CD14-positive monocyte (primary cell): ENCODE data around the gene TOM1L1. TPM values are rescaled to one million over a fixed set of nuclear protein-coding genes. Genes with fewer than 3 reads are reported as not detected.

Experiments
- DNase-seq, 3 donors: peaks; one replicate each; pipeline ENCODE4 v3.0.0-alpha.2; 2011 to 2022
- H2AFZ ChIP-seq: 2 replicates; pipeline ENCODE4 v1.6.0; 2012; ENCODE audit warnings: mild to moderate bottlenecking, low read depth, low read length, inconsistent platforms; ENCODE audit not compliant: insufficient read depth, poor library complexity, severe bottlenecking
- H3K27ac ChIP-seq, 2 donors: 1 replicate in 1 of 2; 2 replicates in 1 of 2; pipeline ENCODE4 v1.5.1; 2012 to 2013; ENCODE audit warnings: low read length in 2 of 2, control low read depth in 1 of 2, inconsistent platforms in 1 of 2, low read depth in 1 of 2, mild to moderate bottlenecking in 1 of 2
- H3K27me3 ChIP-seq, 2 donors: one replicate each; pipeline versions ENCODE4 v1.6.0 to v1.6.1; 2011 to 2013; ENCODE audit warnings: low read length in 2 of 2; ENCODE audit not compliant: control insufficient read depth in 2 of 2, insufficient read depth in 2 of 2
- H3K36me3 ChIP-seq, 2 donors: replicated peaks in 1 of 2; 1 replicate in 1 of 2; 2 replicates in 1 of 2; pipeline versions ENCODE4 v1.5.1 to v1.6.1; 2012 to 2013; ENCODE audit warnings: low read length in 2 of 2, control low read depth in 1 of 2, inconsistent platforms in 1 of 2, mild to moderate bottlenecking in 1 of 2; ENCODE audit not compliant: insufficient read depth in 2 of 2, control insufficient read depth in 1 of 2
- H3K4me1 ChIP-seq, 2 donors: 1 replicate in 1 of 2; 2 replicates in 1 of 2; pipeline versions ENCODE4 v1.5.1 to v1.6.1; 2012 to 2013; ENCODE audit warnings: low read length in 2 of 2, control low read depth in 1 of 2, inconsistent platforms in 1 of 2, mild to moderate bottlenecking in 1 of 2, moderate library complexity in 1 of 2; ENCODE audit not compliant: insufficient read depth in 2 of 2, control insufficient read depth in 1 of 2
- H3K4me2 ChIP-seq: replicated peaks from 2 replicates; pipeline ENCODE3; 2012; ENCODE audit warnings: low read length, moderate library complexity, mild to moderate bottlenecking; ENCODE audit not compliant: poor library complexity, severe bottlenecking; ENCODE audit errors: extremely low read depth
- H3K4me3 ChIP-seq, 3 experiments: fragments of 200-600 bp in 1 of 3; sonication (generic) in 1 of 3; replicated peaks in 1 of 3; 1 replicate in 2 of 3; 2 replicates in 1 of 3; pipeline ENCODE4 v1.5.1; 2011 to 2013; ENCODE audit warnings: low read length in 3 of 3, mild to moderate bottlenecking in 3 of 3, control low read depth in 2 of 3, low read depth in 2 of 3, inconsistent platforms in 1 of 3, moderate library complexity in 1 of 3
- H3K79me2 ChIP-seq: 2 replicates; pipeline ENCODE4 v1.6.0; 2012; ENCODE audit warnings: mild to moderate bottlenecking, control low read depth, inconsistent platforms, low read length, moderate library complexity; ENCODE audit not compliant: insufficient read depth
- H3K9ac ChIP-seq: 2 replicates; pipeline ENCODE4 v1.6.0; 2017; ENCODE audit warnings: low read length, mild to moderate bottlenecking; ENCODE audit not compliant: insufficient read depth, poor library complexity, severe bottlenecking
- H3K9me3 ChIP-seq, 2 donors: replicated peaks in 1 of 2; 1 replicate in 1 of 2; 2 replicates in 1 of 2; pipeline versions ENCODE4 v1.5.1 to v1.6.1; 2012 to 2013; ENCODE audit warnings: low read length in 2 of 2, control low read depth in 1 of 2; ENCODE audit not compliant: control insufficient read depth in 1 of 2, insufficient read depth in 1 of 2
- H4K20me1 ChIP-seq: 2 replicates; pipeline ENCODE4 v1.6.0; 2012; ENCODE audit warnings: mild to moderate bottlenecking, low read length, control low read depth, moderate library complexity; ENCODE audit not compliant: insufficient read depth
- H3K27ac Mint-ChIP-seq, 7 donors: one replicate each; pipeline ENCODE4 v1.8.0; 2020; ENCODE audit warnings: mild to moderate bottlenecking in 7 of 7, mixed read lengths in 7 of 7, moderate library complexity in 6 of 7, inconsistent platforms in 2 of 7
- H3K27me3 Mint-ChIP-seq, 3 donors: one replicate each; pipeline ENCODE4 v1.8.0; 2021 to 2022; ENCODE audit warnings: low read depth in 3 of 3, mild to moderate bottlenecking in 3 of 3, mixed read lengths in 3 of 3, moderate library complexity in 3 of 3, inconsistent platforms in 1 of 3
- H3K36me3 Mint-ChIP-seq, 2 donors: one replicate each; pipeline ENCODE4 v1.8.0; 2020; ENCODE audit warnings: mixed read lengths in 2 of 2, inconsistent platforms in 1 of 2, mild to moderate bottlenecking in 1 of 2
- H3K4me1 Mint-ChIP-seq: one replicate; pipeline ENCODE4 v1.8.0; 2020; ENCODE audit warnings: mild to moderate bottlenecking, mixed read lengths
- H3K4me3 Mint-ChIP-seq, 2 donors: one replicate each; pipeline ENCODE4 v1.8.0; 2020; ENCODE audit warnings: mild to moderate bottlenecking in 2 of 2, mixed read lengths in 2 of 2, moderate library complexity in 1 of 2
- H3K9me3 Mint-ChIP-seq, 7 donors: one replicate each; pipeline ENCODE4 v1.8.0; 2020 to 2022; ENCODE audit warnings: mixed read lengths in 7 of 7, mild to moderate bottlenecking in 6 of 7, moderate library complexity in 6 of 7, inconsistent platforms in 2 of 7
- CTCF ChIP-seq: fragments of 200-600 bp; IDR thresholded peaks from one replicate; pipeline ENCODE4 v1.8.0; 2022; ENCODE audit warnings: antibody characterized with exemption, mild to moderate bottlenecking
- WGBS: methylation state at CpG from one replicate; pipeline ENCODE4 v1.1.5; 2013; ENCODE audit warnings: missing lambda C conversion rate; ENCODE audit not compliant: insufficient coverage; 5-methylcytosine and 5-hydroxymethylcytosine counted together
- intact Hi-C, 2 donors: fragments of 100-400 bp; cut with micrococcal nuclease; formaldehyde crosslinking; loops; one replicate each; pipeline versions ENCODE4 v1.15.0 to v1.15.1; 2023
- polyA plus RNA-seq, 3 donors: library from polyadenylated mRNA; depleted of rRNA in 1 of 3; unstranded in 2 of 3; stranded (reverse) in 1 of 3; fragments of 300-500 nt in 2 of 3; fragments of >200 nt in 1 of 3; fragmentation: Illumina TruSeq in 2 of 3; gene quantifications; 1 replicate in 2 of 3; 2 replicates in 1 of 3; pipeline ENCODE4 v1.2.3, GENCODE V29; 2012 to 2021

The TOM1L1 gene
- polyA plus RNA-seq, 3 donors, result 0.32 TPM; not detected in 2

DNA sequence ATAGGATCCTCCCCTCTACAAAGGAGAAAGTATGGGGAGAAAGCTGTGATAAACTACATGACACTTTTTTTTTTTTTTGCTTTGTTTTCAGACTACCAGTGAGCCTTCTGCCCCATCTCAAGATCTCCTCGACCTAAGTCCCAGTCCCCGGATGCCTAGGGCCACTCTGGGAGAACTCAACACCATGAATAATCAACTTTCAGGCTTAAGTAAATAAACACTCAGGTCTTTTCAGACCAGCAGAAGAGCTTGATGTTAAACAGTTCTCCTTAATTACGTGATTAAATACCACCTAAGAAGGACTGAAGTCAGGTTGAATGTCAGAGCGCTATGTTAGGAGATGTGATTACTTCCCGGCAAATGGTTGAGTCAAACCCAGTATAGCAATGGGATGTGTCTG lies 36.4 kb downstream of the TOM1L1 start:
- H3K27me3 ChIP-seq, result no peaks in the 10 kb centered on the region
- no peak overlapping the region for H3K4me3 ChIP-seq
- H4K20me1 ChIP-seq, result no peaks in the 10 kb centered on the region
- TF ChIP-seq CTCF, result no peak
- peaks cover 0 to 2% (median 0%) of the 10 kb centered on the region in 3 donors for H3K27me3 Mint-ChIP-seq
- no peak overlapping the region for H3K9ac ChIP-seq
- no peaks in the 10 kb centered on the region for H3K4me1 ChIP-seq
- WGBS, result no CpG with 5 or more reads among the region's 5 CpGs
- no peak overlapping the region for H3K27ac ChIP-seq
- no peak overlapping the region for H3K4me3 Mint-ChIP-seq
- H3K4me2 ChIP-seq, result no peak overlapping the region
- H3K9me3 ChIP-seq, result no peaks in the 10 kb centered on the region
- H3K4me1 Mint-ChIP-seq, result no peaks in the 10 kb centered on the region
- H3K27ac Mint-ChIP-seq, result no peak overlapping the region
- no peak for DNase-seq
- no peaks in the 10 kb centered on the region for H3K36me3 Mint-ChIP-seq
- intact Hi-C loops, result no loop called here
- H3K9me3 Mint-ChIP-seq, result no peaks in the 10 kb centered on the region
- H3K36me3 ChIP-seq, result no peaks in the 10 kb centered on the region
- no peaks in the 10 kb centered on the region for H3K79me2 ChIP-seq
- no peak overlapping the region for H2AFZ ChIP-seq

DNA sequence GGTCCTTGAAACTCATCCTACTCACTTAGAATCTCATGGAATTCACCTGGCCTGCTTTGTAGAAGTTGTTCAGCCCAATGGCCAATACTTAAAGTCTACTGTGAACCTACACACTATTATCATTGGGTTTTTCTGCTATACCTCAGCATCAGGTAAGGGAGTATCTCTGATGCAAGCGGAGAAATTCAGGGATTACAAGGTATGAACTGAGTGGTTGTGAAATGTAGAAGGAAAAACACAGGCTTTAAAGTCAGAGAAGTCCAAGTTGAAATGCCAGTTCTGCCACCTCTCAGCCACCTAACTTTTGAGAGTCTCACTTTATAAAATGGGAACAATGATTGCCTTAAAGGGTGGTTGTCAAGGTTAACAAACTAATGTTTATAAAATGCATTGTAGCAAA lies 36.8 kb downstream of the TOM1L1 start:
- no peaks in the 10 kb centered on the region for H3K27me3 ChIP-seq
- H3K4me3 ChIP-seq, result no peak overlapping the region
- Mint-ChIP-seq H3K36me3 (no peaks in the 10 kb centered on the region), H3K4me1 (no peaks in the 10 kb centered on the region), H3K27ac (no peak overlapping the region), H3K27me3 (peaks cover 0 to 2% (median 0%) of the 10 kb centered on the region in 3 donors), H3K9me3 (no peaks in the 10 kb centered on the region), H3K4me3 (no peak overlapping the region)
- H4K20me1 ChIP-seq, result no peaks in the 10 kb centered on the region
- H3K4me1 ChIP-seq, result no peaks in the 10 kb centered on the region
- no peak overlapping the region for H3K4me2 ChIP-seq
- no peak overlapping the region for H3K27ac ChIP-seq
- DNase-seq, result no peak
- no peak overlapping the region for H2AFZ ChIP-seq
- no peaks in the 10 kb centered on the region for H3K9me3 ChIP-seq
- no peak for TF ChIP-seq CTCF
- no CpG with 5 or more reads among the region's 1 CpG for WGBS
- no peaks in the 10 kb centered on the region for H3K79me2 ChIP-seq
- intact Hi-C loops, result no loop called here
- H3K9ac ChIP-seq, result no peak overlapping the region
- no peaks in the 10 kb centered on the region for H3K36me3 ChIP-seq
